ENCODE measurements around the gene SYNGAP1.
"Not testable (repeated sequence)": the region's sequence is repeated elsewhere in the genome, so short reads cannot be mapped to it uniquely, and the experiment has no call there.

The SYNGAP1 gene

GRCh38 chr6:33419580-33420490, at the start of gene SYNGAP1:
Gene SYNGAP1, plus strand, starts transcription at chr6:33420065. Its CDS starts 200 bp downstream, at chr6:33420265.
- DNase-seq = peak; percentile 68

DNA sequence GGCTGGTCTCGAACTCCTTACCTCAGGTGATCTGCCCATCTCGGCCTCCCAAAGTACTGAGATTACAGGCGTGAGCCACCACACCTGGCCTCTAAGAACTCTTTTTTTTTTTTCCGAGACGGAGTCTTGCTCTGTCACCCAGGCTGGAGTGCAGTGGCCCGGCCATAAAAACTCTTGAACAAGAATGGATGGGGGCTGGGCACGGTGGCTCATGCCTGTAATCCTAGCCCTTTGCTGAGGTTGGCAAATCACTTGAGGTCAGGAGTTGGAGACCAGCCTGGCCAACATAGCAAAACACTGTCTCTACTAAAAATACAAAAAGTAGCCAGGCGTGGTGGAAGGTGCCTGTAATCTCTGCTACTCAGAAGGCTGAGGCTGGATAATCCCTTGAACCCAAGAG, 48.0 kb upstream of the SYNGAP1 start:
- DNase-seq = not testable (repeated sequence)

DNA sequence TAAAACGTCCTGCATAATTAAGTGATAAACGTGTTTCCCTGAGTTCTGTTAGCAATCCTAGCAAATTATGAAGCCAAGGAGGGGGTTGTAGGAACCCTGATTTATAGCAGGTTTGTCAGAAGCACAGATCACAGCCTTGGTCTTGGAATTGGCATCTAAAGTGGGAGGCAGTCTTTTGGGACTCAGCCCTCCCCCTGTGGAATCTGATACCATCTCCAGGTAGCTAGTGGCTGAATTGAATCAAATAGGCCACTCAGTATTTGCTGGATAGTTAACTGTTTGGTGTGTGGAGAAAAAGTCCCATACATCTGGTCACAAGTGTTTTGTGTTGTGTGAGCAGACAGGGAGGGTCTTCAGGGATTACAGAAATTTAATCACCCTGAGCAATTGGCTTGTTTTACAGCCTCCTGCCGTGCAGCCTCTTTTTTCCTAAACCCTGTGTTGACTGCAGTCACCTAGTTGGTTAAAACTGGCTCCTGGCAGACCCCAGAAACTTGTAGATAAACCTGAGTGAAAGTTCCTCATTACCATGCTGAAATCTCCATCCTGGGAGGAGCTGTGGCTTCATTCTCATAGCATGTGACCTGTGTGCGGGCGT, 47.2 kb upstream of the SYNGAP1 start:
- DNase-seq = no peak

DNA sequence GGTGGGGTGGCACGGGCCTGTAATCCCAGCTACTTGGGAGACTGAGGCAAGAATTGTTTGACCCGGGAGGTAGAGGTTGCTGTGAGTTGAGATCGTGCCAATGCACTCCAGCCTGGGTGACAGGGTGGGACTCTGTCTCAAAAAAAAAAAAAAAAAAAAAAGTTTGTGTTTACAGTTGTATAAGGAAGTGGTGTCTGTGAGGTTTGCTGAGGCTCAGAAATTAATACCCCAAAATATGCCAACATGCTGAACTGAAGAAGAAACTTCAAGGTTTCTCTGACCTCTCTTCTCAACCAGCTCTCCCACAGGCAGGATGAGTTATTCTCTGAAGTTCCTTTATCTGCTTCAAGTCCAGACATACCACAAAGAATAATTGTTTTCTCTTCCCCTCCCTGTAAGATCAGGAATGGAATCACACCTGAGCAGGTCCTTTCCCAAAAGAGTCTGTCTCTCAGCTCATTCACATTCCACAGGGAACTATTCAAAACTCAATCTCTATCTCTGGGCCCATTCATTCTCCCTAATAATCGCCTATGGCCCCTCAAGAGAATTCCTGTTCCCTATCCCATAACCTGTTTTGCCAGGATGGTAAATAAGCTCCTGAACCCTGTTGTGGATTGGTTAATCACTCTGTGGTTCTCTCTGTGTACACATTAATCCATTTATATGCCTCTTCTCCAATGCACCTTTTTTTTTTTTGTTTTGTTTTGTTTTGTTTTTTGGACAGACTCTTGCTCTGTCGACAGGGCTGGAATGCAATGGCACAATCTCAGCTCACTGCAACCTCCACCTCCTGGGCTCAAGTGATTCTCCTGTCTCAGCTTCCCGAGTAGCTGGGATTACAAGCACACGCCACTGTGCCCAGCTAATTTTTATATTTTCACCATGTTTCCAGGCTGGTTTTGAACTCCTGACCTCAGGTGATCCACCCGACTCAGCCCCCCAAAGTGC, 45.6 kb upstream of the SYNGAP1 start:
- no peak for DNase-seq

GRCh38 chr6:33375143-33375671, 44.7 kb upstream of the SYNGAP1 start:
- DNase-seq = no peak

DNA sequence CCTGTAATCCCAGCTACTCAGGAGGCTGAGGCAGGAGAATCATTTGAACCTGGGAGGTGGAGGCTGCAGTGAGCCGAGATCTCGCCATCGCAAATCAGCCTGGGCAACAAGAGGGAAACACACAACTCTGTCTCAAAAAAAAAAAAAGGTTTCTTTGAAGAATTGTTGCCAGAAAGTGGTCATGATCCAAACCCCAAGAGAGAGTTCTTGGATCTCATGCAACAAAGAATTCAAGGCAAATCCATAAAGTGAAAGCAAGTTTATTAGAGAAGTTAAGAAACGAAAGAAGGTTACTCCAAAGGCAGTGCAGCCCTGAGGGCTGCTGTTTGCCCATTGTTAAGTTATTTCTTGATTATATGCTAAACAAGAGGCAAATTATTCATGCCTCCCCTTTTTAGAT, 42.7 kb upstream of the SYNGAP1 start:
- no peak for DNase-seq

GRCh38 chr6:33379184-33379583, 40.7 kb upstream of the SYNGAP1 start:
- not testable (repeated sequence) for DNase-seq

GRCh38 chr6:33380272-33380981, 39.4 kb upstream of the SYNGAP1 start:
- DNase-seq = no peak

DNA sequence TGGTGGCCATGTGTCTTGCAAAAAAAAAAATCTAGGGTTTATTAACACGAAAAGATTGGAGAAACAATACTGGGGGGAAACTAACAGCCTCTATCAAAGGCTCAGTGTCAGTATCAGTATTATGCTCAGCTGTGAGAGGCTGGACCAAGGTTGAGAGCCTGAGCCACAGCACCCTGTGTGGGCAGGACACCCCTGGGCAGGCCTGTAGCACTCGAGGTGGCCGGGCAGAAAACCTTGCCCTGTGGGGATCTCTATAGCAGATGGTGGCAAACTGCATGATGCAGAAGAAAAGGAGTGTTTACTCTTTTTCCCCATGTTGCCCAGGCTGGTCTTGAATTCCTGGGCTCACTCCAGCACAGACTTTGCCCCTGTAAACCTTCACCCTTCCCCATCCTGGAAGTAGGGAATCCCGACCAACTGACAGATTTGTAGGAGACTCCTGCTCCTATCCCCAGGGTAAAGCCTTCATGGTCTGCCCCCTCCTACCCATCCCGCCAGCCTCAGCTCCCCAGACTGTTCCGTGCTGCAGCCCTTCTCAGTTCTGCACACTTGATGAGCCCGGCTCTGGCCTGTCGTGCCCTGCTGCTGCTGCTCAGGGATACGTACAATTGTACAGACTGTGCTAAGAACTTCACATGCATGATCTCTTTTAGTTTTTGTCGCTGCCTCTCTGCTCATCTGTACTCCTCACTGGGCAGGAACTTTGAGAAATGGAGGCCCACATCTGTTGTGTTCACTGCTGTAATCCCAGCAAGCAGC, 36.3 kb upstream of the SYNGAP1 start:
- no peak for DNase-seq

- no peak for DNase-seq
Observed at GRCh38 chr6:33384581-33385020, 35.3 kb upstream of the SYNGAP1 start.

- DNase-seq = no peak
Observed at GRCh38 chr6:33390173-33390572, 29.7 kb upstream of the SYNGAP1 start.

DNA sequence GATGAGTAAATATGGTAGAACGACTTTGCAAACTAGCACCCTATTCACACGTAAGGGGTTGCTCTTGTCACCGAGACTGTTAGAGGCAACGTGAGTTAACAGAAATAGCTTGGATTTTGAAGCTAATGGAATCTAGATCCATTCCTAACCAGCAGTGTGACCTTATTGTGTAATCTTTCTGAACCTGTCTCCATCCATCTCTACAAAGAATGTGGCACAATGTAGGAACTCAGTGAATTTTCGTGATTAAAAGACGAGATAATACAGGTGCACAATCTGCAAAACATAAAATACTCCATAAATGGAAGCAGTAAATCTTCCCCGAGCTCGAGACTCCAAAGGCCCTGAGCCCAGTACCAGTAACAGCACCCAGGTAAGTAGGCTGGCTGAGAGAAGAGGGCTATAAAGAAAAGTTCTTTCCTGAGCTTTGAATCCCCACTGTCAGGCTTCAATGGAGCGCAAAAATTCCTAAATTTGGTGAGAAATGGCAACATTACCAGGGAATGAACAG, 29.0 kb upstream of the SYNGAP1 start:
- DNase-seq = no peak

DNA sequence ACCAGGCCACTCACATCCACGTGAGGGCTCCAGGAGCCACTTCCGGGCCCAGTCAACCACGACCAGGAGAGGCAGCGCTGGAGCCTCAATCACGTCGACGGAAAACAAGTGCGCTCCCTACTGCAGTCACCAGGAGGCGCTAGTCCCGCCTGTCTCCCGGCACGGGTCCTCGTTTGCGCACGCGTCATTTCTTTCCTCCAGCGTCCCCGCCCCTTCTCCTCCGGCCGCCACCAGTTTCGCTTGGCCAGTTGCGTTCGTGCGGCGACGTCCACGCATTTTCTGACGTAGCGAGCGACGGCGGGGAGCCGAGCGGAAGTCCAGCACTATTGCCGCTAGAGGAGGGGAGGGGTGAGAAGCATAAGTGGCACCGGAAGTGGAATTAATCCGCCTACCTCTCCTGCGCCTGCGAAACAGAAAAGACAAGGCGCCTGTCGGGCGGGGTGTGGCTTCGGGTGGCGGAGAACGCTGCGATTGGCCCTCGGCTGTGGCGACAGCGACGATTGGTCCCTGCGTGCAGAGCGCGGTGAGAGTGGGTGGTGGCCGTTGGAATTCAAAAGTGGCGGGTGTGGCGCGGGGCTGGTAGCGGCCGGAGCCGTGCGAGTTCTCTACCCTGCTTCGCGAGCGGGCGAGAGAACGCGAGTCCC, 28.5 kb upstream of the SYNGAP1 start, which contains the start of gene KIFC1:
KIFC1 (plus strand) TSS at position 546 of the 644 bp plus-strand sequence. CDS start 163 bp downstream, outside the sequence.
- peak; percentile 99 for DNase-seq

- DNase-seq = peak; percentile 77
Observed at GRCh38 chr6:33391922-33392594, 27.8 kb upstream of the SYNGAP1 start.

GRCh38 chr6:33392595-33392948, 27.3 kb upstream of the SYNGAP1 start:
- no peak for DNase-seq

GRCh38 chr6:33392979-33393378, 26.9 kb upstream of the SYNGAP1 start:
- DNase-seq = no peak

GRCh38 chr6:33397541-33397940, 22.3 kb upstream of the SYNGAP1 start:
- DNase-seq = no peak

- DNase-seq = not testable (repeated sequence)
Observed at GRCh38 chr6:33398601-33399000, 21.3 kb upstream of the SYNGAP1 start.

DNA sequence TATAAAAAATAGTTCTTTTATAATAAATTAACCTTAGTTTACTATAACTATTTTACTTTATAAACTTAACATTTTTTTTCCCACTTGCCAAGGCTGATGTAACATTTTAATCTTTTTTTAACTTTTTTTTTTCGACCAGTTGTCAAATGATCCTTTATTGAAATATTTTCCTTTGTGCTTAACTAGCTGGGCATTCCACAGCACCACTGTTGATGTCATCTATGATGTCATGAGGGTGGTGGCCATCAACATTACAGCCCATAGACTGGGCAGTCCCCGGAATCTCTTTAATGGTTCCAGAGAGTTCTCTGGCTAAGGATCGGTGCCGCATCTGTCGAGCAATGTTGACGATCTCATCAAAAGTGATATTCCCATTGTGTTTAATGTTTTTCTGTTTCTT, 20.0 kb upstream of the SYNGAP1 start:
- DNase-seq = not testable (repeated sequence)

- no peak for DNase-seq
Observed at GRCh38 chr6:33404884-33405283, 15.0 kb upstream of the SYNGAP1 start.
